UCSD-AML1 (cell line): ENCODE measurements around the gene CD33.

Source experiments
- DNase-seq: peaks from one replicate; lab custom pipeline; 2025; ENCODE audit not compliant: unreplicated experiment; lab: John Stamatoyannopoulos, UW

Gene CD33

DNA sequence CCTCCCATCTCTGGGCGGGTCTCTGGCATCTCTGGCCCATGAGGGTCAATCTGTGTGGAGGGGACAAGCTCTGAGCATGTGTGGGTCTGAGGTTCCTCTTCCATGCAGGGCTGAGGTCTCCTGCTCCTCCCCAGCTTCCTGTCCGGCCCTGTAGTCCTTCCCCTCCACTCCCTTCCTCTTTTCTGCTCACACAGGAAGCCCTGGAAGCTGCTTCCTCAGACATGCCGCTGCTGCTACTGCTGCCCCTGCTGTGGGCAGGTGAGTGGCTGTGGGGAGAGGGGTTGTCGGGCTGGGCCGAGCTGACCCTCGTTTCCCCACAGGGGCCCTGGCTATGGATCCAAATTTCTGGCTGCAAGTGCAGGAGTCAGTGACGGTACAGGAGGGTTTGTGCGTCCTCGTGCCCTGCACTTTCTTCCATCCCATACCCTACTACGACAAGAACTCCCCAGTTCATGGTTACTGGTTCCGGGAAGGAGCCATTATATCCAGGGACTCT, at the start of gene CD33:
TSS of gene CD33 (plus strand) at position 183 of the 496 bp plus-strand sequence. CDS start at position 222, 39 bp downstream.
- peak; percentile 76 for DNase-seq

DNA sequence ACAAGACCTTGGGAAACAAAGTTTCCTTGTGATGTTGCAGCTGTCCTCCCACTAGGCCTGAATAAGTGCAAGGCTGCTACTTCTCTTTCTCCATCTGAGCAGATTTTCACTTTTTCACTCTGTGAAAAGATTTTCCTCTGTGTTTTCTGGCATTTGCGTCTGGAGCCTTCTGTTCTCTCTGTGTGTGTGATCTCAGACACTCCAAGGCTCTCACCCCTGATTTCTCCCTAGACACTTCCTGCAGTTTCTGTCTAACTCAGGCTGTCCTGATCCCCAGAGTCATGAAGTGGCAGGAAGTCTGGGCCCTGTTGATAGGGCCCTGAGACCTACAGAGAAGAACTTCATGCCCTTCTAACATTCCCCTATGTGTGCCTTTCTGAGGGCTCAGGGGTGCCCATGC, 45.6 kb upstream of the CD33 start:
- peak; percentile 66 for DNase-seq

DNA sequence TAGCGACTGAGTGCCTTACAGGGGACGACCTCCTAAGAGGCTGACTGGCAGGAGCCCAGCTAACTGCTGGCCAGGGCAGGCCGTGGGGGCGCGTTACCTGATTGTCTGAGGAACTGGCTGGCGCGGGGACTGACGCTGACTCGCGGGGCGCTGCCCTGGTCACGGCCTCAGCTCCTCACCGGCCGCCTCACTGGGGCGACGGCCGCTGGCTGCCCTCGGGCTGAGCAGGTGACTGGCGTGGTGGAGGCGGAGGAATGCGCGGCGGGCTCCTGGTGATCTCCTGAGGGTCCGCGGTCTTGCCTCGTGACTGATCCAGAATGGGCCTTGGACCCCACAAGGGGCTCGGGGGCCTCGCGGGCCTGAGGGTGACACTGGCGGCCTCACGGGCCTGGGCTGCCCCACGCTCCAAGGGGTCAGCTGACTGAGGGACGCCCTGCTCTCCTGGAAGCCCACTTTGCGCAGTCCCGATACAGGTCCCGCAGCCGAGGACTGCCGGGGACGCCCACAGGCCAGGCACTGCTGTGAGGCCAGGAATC, 43.4 kb upstream of the CD33 start:
- no peak for DNase-seq

DNA sequence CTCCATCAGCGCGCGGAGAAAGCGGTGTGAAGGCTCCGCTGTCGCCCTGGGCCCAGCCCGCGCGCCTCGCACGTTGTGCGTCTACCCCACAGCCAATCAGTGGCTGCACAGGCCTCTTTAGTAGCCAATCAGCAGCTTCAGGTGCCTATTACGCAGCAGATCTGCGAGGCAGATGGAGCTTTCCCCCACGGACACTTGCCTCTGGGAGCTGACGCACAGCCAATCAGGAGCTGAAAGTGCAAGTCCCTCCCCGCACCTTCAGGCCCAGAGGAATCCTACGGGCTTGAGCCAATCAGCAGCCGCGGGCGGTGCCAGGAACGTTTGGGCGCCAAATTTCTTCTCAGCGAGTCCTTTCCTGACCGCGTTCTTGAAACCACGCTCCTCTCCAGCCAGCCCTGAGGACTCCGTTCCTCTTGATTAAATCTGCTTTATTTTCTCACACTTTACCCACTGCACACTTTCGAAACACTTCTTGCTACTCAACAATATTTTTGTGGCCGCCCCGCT, 42.9 kb upstream of the CD33 start:
- DNase-seq: no peak

DNA sequence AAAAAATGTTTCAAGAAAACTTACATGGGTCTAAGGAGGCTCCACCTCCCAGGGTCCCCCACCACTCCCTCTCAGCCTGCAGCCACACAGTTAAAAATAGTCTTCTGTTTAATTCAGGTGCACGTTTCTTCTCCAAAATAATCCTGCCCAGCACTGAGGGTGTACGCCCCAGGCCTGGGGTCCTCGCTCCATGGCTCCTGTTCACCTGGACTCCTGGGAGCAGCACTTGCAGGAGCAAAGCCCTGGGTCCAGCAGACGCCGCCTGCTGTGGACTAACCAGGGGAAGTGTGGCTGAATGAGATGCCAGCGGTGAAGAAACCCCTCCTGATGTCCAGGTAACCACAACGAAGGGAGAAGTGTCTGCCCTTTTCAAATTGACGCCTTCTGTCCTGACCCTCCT, 41.3 kb upstream of the CD33 start:
- no peak for DNase-seq

- no peak for DNase-seq
Measured at GRCh38 chr19:51185069-51185867, 39.6 kb upstream of the CD33 start.

GRCh38 chr19:51185868-51186215, 39.0 kb upstream of the CD33 start:
- DNase-seq: no peak

DNA sequence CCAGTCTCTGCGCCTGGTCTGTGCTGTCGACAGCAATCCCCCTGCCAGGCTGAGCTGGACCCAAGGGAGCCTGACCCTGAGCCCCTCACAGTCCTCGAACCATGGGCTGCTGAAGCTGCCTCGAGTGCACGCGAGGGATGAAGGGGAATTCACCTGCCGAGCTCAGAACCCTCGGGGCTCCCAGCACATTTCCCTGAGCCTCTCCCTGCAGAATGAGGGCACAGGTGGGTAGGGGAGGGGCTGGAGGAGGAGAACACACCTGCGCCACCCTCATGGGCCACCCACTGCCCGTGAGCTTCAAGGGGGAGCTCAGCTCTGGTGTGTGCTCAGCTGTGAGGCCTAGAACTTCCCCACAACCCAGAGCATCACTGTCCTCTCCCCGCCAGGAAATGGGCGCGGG, 38.6 kb upstream of the CD33 start:
- no peak for DNase-seq

DNA sequence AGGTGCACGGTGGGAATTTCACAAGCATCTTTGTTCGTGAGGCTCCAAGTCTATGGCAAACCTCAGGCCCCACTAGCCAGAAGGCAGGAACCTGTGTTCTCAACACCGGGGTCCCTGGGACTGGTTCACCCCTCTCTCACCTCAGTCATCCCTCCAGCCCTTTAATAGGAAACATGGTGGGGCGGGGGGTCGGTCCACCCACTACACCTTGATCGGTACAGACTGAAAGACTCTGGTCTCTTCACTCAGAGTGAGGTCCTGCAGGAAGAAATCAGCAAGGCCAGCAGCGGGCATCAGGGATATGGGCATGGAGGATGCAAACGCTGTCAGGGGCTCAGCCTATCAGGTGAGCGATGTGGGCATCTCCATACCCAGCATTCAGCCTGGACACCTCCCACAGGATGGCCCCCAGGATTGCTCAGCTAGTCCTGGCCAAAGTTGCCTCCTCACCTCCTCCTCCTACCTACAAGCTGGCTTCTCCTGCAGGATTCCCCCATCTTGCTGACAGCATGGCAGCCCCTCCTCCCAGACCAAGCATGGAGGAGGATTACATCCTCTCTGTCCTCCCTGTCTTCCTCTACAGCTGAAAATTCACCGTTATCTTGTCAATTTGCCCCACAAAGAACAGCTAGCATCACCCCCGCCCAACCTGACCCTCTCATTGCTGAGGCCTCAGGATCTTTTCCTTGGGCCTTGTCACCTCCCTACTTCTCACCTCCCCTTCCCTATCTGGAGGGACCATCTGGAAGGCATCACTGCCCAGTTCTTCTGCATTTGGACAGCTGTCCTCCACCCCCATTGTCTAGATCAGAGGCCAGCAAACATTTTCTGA, 37.3 kb upstream of the CD33 start:
- DNase-seq: no peak

GRCh38 chr19:51188227-51188559, 36.7 kb upstream of the CD33 start:
- DNase-seq: no peak

DNA sequence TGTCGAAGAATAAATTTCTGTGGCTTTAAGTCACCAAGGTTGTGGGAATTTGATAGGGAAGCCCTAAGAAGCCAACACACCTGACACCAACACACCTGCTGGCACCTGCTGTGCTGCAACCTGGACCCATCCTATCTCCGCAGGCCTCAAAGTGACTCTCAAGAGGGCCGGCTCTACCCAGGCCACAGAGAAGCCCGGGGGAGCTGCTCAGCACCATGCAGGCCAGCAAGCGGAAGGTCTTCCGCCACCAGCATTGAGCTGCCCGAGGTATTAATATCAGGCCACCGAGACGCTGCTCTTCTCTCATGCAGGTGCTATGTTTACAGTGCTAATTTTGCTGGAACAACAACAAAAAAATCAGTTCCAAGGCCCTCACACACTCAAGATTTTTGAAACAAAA, 32.2 kb upstream of the CD33 start:
- no peak for DNase-seq

- DNase-seq: no peak
Measured at GRCh38 chr19:51194527-51195315, 30.2 kb upstream of the CD33 start.

DNA sequence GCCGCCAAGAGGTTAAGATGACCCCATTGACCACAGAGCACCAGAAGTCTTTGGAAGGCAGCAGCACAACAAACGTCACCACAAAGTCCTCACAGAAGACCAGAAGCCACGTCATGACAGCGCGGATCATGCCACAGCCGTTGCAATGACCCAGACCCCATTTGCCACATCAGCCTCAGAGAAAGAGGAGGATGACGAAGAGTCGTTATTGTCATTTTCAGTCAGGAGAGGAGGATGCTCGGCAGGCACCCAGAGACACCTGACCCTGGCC, 29.6 kb upstream of the CD33 start:
- no peak for DNase-seq

DNA sequence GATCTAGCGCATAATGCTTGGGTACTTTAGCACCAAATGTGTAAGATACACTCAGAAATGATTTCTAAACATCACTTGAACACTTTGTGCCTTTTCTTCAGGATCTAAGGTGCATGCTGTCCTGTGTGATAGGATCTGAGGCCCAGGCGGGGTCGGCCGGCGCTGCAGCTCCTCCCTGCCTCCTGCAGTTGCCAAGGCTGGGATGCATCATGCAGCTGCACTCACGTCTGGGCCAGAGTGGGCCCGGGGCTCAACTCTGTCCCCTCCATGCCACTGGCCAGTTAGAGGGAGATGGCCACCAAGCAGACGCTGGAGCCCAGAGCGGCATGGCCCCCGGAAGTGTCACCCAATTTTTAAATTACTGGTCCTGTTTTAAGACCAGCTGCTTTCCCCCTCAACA, 29.3 kb upstream of the CD33 start:
- no peak for DNase-seq

DNA sequence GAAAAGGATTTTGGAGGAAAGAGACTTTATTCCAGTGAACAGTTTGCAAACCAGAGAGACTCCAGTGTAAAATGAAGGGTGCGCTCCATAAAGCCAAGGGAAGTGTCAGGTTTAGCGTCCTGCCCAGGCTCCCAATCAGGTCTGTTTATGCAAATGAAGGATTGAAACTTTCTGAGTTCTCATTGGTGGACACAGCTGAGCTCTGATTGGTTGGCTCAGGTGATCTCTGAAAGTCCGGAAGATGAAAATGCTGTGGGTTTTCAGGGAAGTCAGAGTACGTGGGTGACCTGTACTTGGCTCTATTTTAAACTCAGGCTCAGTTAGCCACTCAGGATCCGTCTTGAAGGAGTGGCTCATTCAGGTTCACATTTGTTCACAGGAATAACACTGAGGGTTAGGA, 28.7 kb upstream of the CD33 start:
- no peak for DNase-seq

- no peak for DNase-seq
Measured at GRCh38 chr19:51198641-51199040, 26.2 kb upstream of the CD33 start.

DNA sequence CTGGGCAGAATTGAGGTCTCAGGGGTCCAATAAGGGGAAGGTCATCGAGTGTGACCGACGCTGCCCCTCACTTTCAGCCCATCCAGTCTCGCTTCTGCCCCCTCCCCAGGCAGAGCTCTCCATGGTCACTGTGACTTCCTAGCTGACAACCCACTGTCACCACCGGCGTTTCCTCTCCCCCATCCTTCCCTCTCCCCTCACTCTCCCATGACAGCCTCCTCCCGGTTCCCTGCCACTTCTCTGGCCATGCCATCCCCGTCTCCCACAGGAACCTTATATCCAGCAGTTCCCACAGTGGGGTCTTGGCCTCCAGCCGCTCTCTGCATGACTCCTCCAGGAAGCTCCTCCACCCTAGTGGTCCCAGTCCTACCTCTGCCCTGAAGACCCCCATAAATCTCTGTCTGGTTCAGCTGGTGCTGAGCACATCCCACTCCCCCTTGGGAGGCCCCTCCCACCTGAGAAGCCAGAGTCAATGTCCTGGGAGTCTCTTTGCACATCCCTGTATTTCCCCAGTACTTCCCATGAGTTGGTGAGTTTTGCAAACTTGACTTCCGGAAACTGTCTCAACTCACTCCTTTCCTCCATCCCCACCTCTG, 24.7 kb upstream of the CD33 start:
- DNase-seq: no peak

GRCh38 chr19:51201712-51202111, 23.2 kb upstream of the CD33 start:
- DNase-seq: no peak

GRCh38 chr19:51203916-51204315, 21.0 kb upstream of the CD33 start:
- DNase-seq: no peak

- no peak for DNase-seq
Measured at GRCh38 chr19:51204321-51204720, 20.6 kb upstream of the CD33 start.

GRCh38 chr19:51207747-51208146, 17.1 kb upstream of the CD33 start:
- DNase-seq: no peak
